Spinal cord (tissue), 10 donors: Measurements from ENCODE around the gene RPTOR. TPM values are rescaled to one million over a fixed set of nuclear protein-coding genes. Genes with fewer than 3 reads are reported as not detected.
"Not testable (repeated sequence)": the region's sequence is repeated elsewhere in the genome, so short reads cannot be mapped to it uniquely, and the experiment has no call there.

Experiments
- DNase-seq, 6 donors: peaks; one replicate each; pipeline versions ENCODE4 v3.0.0 to v3.0.0-alpha.2; 2013 to 2015; ENCODE audit warnings: low spot score in 6 of 6, low read depth in 4 of 6
- H3K27ac ChIP-seq: one replicate; pipeline ENCODE4 v1.5.1; 2013; ENCODE audit warnings: low read depth, low read length, control low read depth
- H3K27me3 ChIP-seq: one replicate; pipeline ENCODE4 v1.6.1; 2013; ENCODE audit warnings: low read length; ENCODE audit not compliant: control insufficient read depth, insufficient read depth
- H3K36me3 ChIP-seq: one replicate; pipeline ENCODE4 v1.6.1; 2013; ENCODE audit warnings: low read length; ENCODE audit not compliant: control insufficient read depth, insufficient read depth
- H3K4me1 ChIP-seq: one replicate; pipeline ENCODE4 v1.6.1; 2013; ENCODE audit warnings: low read length; ENCODE audit not compliant: control insufficient read depth, insufficient read depth
- H3K4me3 ChIP-seq: one replicate; pipeline ENCODE4 v1.5.1; 2013; ENCODE audit warnings: low read depth, low read length, control low read depth
- H3K9me3 ChIP-seq: one replicate; pipeline ENCODE4 v1.6.1; 2013; ENCODE audit warnings: low read length; ENCODE audit not compliant: control insufficient read depth, insufficient read depth
- WGBS: methylation state at CpG from one replicate; pipeline ENCODE4 v1.1.5; 2013; ENCODE audit warnings: missing lambda C conversion rate; ENCODE audit not compliant: insufficient coverage; 5-methylcytosine and 5-hydroxymethylcytosine counted together
- polyA plus RNA-seq, 2 donors: library from polyadenylated mRNA; unstranded; fragments of 120-200 nt; gene quantifications; one replicate each; pipeline ENCODE4 v1.2.1, GENCODE V29; 2013; ENCODE audit not compliant: insufficient read length in 2 of 2
- total RNA-seq, 2 donors: library from RNA; depleted of rRNA in 1 of 2; stranded (reverse); fragments of 120-200 nt in 1 of 2; fragments of >200 nt in 1 of 2; gene quantifications; one replicate each; pipeline versions ENCODE4 v1.2.3 to v1.2.4, GENCODE V29; 2013 to 2014
- donor health status: healthy.

Gene RPTOR
- total and polyA plus RNA-seq, 4 donors, result 17.1 to 27.2 (median 21.6) TPM

DNA sequence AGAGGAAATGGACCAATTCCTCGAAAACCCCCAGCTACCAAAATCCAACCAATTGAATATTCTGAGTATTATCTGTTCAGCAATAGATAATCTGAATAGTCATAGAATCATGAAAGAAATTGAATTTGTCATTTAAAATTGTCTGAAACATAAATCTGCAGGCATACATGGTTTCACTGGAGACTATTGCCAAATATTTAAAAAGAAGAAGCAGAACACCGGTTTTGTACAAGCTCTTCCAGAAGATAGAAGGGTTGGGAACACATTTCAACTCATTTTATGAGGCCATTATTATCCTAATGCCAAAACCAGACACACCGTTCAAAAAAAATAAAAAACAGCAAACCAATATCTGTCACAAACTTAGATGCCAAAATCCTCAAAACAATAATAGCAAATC, 195.5 kb downstream of the RPTOR start:
- WGBS, result no CpG with 5 or more reads among the region's 3 CpGs
- Histone ChIP-seq H3K4me3 (no peak overlapping the region), H3K4me1 (peaks cover 10% of the 10 kb centered on the region), H3K27ac (no peak overlapping the region), H3K27me3 (no peaks in the 10 kb centered on the region), H3K9me3 (no peaks in the 10 kb centered on the region), H3K36me3 (peaks cover 7% of the 10 kb centered on the region)
- DNase-seq, result no peak

DNA sequence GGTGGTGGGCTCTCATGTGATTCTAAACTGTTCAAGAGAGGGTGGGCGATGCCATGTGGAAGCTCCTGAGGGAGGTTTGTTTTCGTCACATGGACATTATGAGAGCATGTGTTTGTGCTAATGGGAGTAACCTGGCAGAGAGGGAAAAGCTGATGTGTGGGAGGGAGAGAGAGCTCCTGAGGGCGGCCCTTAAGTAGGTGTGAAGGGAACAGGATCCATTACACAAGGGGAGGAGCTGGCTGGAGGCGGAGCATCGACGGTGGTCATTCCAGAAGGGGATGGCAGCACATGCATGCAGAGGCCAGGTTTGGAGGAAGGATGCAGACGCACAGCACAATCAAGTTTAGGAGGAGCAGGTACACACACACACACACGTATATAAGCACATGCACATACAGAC, 197.5 kb downstream of the RPTOR start:
- Histone ChIP-seq H3K9me3 (no peaks in the 10 kb centered on the region), H3K4me1 (peaks cover 8% of the 10 kb centered on the region), H3K27me3 (no peaks in the 10 kb centered on the region), H3K27ac (no peak overlapping the region), H3K4me3 (no peak overlapping the region), H3K36me3 (peaks cover 7% of the 10 kb centered on the region)
- 80% methylated on average over 5 of the region's 8 CpGs for WGBS
- no peak for DNase-seq

DNA sequence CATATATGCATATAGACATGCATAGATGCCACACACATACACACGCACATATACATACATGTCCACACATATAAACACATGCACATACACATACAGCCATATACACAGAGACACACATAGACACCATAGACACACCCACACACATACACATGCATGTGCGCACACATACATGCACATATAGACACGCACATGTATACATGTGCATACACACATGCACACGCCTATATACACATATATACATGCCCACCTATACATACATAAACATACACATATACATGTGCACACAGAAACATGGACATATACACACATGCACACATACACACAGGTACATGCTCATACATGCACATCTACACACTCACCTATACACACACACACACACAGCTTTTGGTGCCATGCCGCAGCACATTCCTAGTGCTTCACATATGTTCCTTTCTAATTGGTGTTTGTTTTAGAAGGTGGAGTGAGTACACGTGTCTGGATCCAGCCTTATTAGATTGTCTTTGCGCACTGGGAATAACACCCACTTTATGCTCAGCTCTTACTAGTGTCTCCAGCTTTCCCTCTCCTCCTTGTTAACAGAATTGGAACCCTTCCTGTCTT, 198.0 kb downstream of the RPTOR start:
- no peak overlapping the region for H3K4me3 ChIP-seq
- H3K4me1 ChIP-seq, result peaks cover 5% of the 10 kb centered on the region
- no peaks in the 10 kb centered on the region for H3K9me3 ChIP-seq
- H3K36me3 ChIP-seq, result peaks cover 7% of the 10 kb centered on the region
- DNase-seq, result peak in 1 of 6 donors; percentile 48
- no peak overlapping the region for H3K27ac ChIP-seq
- H3K27me3 ChIP-seq, result no peaks in the 10 kb centered on the region
- WGBS, result 59% methylated on average over 4 of the region's 7 CpGs

DNA sequence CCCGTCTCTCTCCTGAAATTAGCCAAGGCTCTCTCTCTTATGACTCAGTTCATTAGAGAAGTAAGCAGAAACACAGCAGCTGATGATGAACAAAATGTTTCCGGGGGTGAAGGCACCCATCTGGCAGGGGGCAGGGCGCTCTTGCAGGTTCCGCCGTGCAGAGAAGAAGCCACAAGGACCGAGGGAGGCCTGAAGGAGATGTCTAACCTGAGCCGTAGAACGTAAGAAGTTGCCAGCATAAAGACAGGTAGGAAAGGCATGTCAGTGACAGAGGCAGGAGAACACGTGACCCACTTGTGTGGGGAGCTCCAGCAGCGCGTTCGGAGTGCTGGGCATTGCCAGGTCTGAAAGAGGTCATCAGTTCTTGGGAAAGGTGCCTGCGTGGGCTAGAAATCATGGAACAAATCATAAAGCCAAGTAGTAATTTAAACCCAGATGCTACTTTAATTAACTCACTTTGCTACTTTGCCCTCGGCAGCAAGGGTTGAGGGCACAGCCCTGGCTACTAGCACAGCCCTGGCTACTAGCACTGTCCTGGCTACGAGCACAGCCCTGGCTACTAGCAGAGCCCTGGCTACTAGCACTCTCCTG, 198.6 kb downstream of the RPTOR start:
- Histone ChIP-seq H3K36me3 (peaks cover 4% of the 10 kb centered on the region), H3K27ac (no peak overlapping the region), H3K4me1 (no peaks in the 10 kb centered on the region), H3K4me3 (no peak overlapping the region), H3K27me3 (no peaks in the 10 kb centered on the region), H3K9me3 (no peaks in the 10 kb centered on the region)
- DNase-seq, result peak in 1 of 6 donors; percentile 61
- 77% methylated on average over 15 of the region's 15 CpGs for WGBS

DNA sequence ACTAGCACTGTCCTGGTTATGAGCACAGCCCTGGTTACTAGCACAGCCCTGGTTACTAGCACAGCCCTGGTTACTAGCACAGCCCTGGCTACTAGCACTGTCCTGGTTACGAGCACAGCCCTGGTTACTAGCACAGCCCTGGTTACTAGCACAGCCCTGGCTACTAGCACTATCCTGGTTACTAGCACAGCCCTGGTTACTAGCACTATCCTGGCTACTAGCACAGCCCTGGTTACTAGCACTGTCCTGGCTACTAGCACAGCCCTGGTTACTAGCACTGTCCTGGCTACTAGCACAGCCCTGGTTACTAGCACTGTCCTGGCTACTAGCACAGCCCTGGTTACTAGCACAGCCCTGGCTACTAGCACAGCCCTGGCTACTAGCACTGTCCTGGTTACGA, 199.3 kb downstream of the RPTOR start:
- not testable (repeated sequence) for DNase-seq, H3K4me3 ChIP-seq, H3K27me3 ChIP-seq, H3K9me3 ChIP-seq, H3K4me1 ChIP-seq, H3K27ac ChIP-seq, H3K36me3 ChIP-seq
- 90% methylated on average over 2 of the region's 2 CpGs for WGBS

DNA sequence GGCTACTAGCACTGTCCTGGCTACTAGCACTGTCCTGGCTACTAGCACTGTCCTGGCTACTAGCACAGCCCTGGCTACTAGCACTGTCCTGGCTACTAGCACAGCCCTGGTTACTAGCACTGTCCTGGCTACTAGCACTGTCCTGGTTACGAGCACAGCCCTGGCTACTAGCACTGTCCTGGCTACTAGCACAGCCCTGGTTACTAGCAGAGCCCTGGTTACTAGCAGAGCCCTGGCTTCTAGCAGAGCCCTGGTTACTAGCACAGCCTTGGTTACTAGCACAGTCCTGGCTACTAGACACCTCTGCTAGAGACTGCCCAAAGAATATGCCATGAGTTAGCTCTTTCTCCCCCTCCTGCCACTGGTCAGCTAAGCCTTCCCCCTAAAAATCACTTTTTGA, 200.1 kb downstream of the RPTOR start:
- H3K27me3 ChIP-seq, H3K36me3 ChIP-seq, H3K27ac ChIP-seq, H3K9me3 ChIP-seq, DNase-seq, H3K4me1 ChIP-seq, H3K4me3 ChIP-seq: not testable (repeated sequence)
- 80% methylated on average over 1 of the region's 1 CpG for WGBS

DNA sequence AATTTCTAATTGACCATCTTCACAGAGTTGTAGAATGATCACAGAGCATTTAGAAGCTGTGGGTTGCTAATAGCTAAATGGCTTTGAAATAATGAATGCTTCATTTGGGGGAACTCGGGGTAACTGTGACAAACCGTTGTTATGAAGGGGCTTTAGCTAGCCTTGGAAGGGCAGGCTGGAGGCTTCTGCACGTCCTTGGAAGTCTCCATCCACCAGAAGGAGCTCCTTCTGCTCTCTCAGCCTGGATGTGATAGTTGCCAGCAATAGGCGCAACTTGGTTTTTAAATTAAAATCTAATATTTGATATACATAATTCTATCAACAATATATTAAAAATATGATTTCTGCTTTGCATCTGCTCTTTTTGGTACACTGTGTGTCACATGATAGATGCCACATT, 200.5 kb downstream of the RPTOR start:
- no peaks in the 10 kb centered on the region for H3K4me1 ChIP-seq
- H3K9me3 ChIP-seq, result no peaks in the 10 kb centered on the region
- no peaks in the 10 kb centered on the region for H3K36me3 ChIP-seq
- no peak overlapping the region for H3K27ac ChIP-seq
- peak in 1 of 6 donors; percentile 56 for DNase-seq
- WGBS, result 86% methylated on average over 3 of the region's 4 CpGs
- no peak overlapping the region for H3K4me3 ChIP-seq
- H3K27me3 ChIP-seq, result no peaks in the 10 kb centered on the region

DNA sequence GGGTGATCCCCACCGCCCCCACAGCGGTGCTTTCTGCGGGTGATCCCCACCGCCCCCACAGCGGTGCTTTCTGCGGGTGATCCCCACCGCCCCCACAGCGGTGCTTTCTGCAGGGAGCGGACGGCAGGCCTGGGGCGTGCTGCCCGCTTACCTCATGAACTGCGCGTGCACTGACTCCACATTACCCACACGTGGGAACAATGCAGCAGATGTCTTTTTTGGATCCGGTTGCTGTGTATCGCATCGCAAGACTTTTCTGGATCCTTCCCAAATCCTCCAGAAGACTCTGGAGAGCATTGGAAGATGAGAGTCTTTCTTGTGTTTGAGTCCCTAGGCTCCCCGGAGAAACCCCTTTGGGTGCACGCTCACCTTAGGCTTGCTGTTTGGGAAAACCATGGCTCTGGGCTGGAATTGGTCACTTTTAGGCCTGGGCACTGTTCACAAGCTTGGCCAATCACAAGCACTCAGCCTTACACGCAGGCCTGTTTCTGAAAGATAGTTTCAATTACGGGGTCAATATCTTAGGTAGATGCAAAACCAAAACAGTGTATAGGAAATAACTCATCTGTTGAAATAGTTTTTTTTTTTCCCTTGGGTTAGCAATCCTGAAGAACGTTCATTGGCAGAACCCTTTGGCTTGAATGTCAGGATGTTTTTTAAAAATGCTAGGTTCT, 201.8 kb downstream of the RPTOR start:
- H3K36me3 ChIP-seq, result no peaks in the 10 kb centered on the region
- 82% methylated on average over 13 of the region's 23 CpGs for WGBS
- DNase-seq, result peak in 2 of 6 donors; percentile 65 to 77
- no peak overlapping the region for H3K4me3 ChIP-seq
- no peaks in the 10 kb centered on the region for H3K9me3 ChIP-seq
- no peaks in the 10 kb centered on the region for H3K27me3 ChIP-seq
- H3K27ac ChIP-seq, result no peak overlapping the region
- H3K4me1 ChIP-seq, result peaks cover 5% of the 10 kb centered on the region

DNA sequence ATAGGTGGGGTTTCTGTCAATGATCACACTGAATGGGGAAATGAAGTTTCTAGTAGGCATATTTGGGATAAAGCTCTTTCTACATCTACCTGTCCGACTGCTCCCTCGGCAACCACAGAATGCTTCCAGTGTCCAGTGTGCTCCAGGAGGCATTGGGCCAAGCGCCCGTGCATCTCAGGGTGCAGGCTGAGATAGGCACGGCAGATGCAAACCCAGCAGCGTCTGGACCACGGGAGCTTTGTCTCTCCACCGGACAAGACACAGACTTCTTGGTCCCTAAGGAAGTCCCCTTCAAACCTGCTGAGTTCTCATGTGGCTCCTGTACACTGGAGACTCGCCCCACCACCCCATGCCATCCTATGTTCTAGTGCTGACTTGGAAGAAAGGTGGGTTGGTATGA, 202.8 kb downstream of the RPTOR start:
- no peak overlapping the region for H3K27ac ChIP-seq
- WGBS, result 89% methylated on average over 8 of the region's 9 CpGs
- no peaks in the 10 kb centered on the region for H3K27me3 ChIP-seq

DNA sequence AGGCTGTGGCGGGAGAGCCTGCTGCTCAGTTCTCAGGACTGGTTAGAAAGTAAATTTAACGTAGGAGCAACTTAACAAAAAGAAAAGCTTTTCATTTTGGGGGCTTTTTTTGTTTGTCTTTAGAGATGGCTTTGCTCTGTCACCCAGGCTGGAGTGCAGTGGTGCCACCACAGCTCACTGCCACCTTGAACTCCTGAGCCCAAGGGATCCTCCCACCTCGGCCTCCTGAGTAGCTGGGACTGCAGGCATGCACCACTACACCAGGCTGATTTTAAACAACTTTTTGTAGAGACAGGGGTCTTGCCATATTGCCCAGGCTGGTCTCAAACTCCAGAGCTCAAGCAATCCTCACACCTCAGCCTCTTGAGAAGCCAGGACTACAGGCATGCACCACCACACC, 205.0 kb downstream of the RPTOR start:
- no peak for DNase-seq
- Histone ChIP-seq H3K4me3 (no peak overlapping the region), H3K27ac (no peak overlapping the region), H3K27me3 (no peaks in the 10 kb centered on the region), H3K4me1 (peaks cover 18% of the 10 kb centered on the region), H3K36me3 (peaks cover 6% of the 10 kb centered on the region), H3K9me3 (no peaks in the 10 kb centered on the region)
- 80% methylated on average over 1 of the region's 3 CpGs for WGBS

More for the DNA sequence above, 202.8 kb downstream of the RPTOR start:
- Histone ChIP-seq H3K36me3 (no peaks in the 10 kb centered on the region), H3K4me1 (peaks cover 14% of the 10 kb centered on the region), H3K4me3 (no peak overlapping the region), H3K9me3 (no peaks in the 10 kb centered on the region)
- DNase-seq, result no peak
